Measurements from ENCODE around the gene OR51B5.

OR51B5 gene

GRCh38 chr11:5343474-5344335 lies at the start of gene OR51B5:
Gene OR51B5 (minus strand): TSS chr11:5343524. CDS start chr11:5343524, 0 bp downstream.
- no peak within 1 kb of the TSS for H3K27ac ChIP-seq
- no peak for TF ChIP-seq ZFX (IDR thresholded peaks at IDR 0.05)
- TF ChIP-seq CTCF (conservative IDR thresholded peaks at IDR 0.05) = no peak

GRCh38 chr11:5390210-5390609 lies 46.9 kb upstream of the OR51B5 start:
- no peak for TF ChIP-seq ZFX (IDR thresholded peaks at IDR 0.05)
- TF ChIP-seq CTCF (conservative IDR thresholded peaks at IDR 0.05) = peak; percentile 24
- H3K27ac ChIP-seq = no peak overlapping the region

- TF ChIP-seq CTCF (conservative IDR thresholded peaks at IDR 0.05) (no peak), ZFX (IDR thresholded peaks at IDR 0.05) (no peak)
- no peak overlapping the region for H3K27ac ChIP-seq
Measured at GRCh38 chr11:5384335-5384734, 41.0 kb upstream of the OR51B5 start.

- H3K27ac ChIP-seq = no peak within 1 kb of the TSS
- TF ChIP-seq ZFX (IDR thresholded peaks at IDR 0.05) (no peak), CTCF (conservative IDR thresholded peaks at IDR 0.05) (no peak)
Measured at GRCh38 chr11:5383576-5383975, 40.3 kb upstream of the OR51B5 start, which contains the start of gene OR51M1. Gene OR51M1 (plus strand): TSS chr11:5383812. CDS start chr11:5389399, 5,587 bp downstream.

- TF ChIP-seq ZFX (IDR thresholded peaks at IDR 0.05) (no peak), CTCF (conservative IDR thresholded peaks at IDR 0.05) (peak; percentile 83)
- no peak overlapping the region for H3K27ac ChIP-seq
Measured at GRCh38 chr11:5380740-5381342, 37.5 kb upstream of the OR51B5 start.

GRCh38 chr11:5369789-5370188 lies 26.5 kb upstream of the OR51B5 start:
- peak; percentile 23 for TF ChIP-seq CTCF (conservative IDR thresholded peaks at IDR 0.05)
- no peak for TF ChIP-seq ZFX (IDR thresholded peaks at IDR 0.05)

GRCh38 chr11:5368502-5369043 lies 25.2 kb upstream of the OR51B5 start:
- no peak overlapping the region for H3K27ac ChIP-seq
- TF ChIP-seq ZFX (IDR thresholded peaks at IDR 0.05) (no peak), CTCF (conservative IDR thresholded peaks at IDR 0.05) (no peak)

More at GRCh38 chr11:5369789-5370188, 26.5 kb upstream of the OR51B5 start:
- no peak overlapping the region for H3K27ac ChIP-seq

Measured in C4-2B (cell line).